Gastrocnemius medialis (tissue), 4 donors: ENCODE results near the gene FGF14.

Experiments
- POLR2A ChIP-seq, 2 donors: fragments of 450-650 bp; IDR thresholded peaks; one replicate each; pipeline ENCODE4 v1.6.1; 2017; ENCODE audit warnings: antibody characterized with exemption in 2 of 2, mild to moderate bottlenecking in 2 of 2, moderate library complexity in 2 of 2
- TF ChIP-seq, protein P1 (sequence below), 5 experiments: fragments of 450-650 bp in 3 of 5; fragments of 200-600 bp in 2 of 5; sonication (generic) in 2 of 5; IDR thresholded peaks in 4 of 5; conservative IDR thresholded peaks in 1 of 5; 1 replicate in 4 of 5; 2 replicates in 1 of 5; pipeline ENCODE4 v1.5.1; 2016 to 2019; ENCODE audit warnings: antibody characterized with exemption in 5 of 5, mild to moderate bottlenecking in 3 of 5, moderate library complexity in 3 of 5

DNA sequence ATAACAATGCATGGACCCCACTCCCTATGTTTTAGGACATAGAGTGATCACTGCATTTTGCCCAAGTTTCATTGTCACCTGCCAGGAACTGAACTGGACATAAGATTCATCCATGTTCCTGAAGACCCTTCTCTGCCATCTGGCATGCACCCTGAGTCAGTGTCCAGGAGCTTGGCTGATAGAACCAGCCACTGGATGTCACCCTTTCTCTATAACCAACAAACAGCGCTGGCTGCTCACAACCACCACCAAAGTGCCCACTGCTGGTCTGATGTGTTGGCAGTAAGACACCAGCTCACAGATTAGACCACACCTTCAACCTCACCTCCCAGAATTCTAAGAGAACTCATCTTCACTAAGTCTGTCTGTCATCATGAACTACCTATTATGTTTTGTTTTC is 616.0 kb downstream of the FGF14 start:
- TF ChIP-seq POLR2A (IDR thresholded peaks at IDR 0.05): no peak
- TF ChIP-seq, protein P1, sequence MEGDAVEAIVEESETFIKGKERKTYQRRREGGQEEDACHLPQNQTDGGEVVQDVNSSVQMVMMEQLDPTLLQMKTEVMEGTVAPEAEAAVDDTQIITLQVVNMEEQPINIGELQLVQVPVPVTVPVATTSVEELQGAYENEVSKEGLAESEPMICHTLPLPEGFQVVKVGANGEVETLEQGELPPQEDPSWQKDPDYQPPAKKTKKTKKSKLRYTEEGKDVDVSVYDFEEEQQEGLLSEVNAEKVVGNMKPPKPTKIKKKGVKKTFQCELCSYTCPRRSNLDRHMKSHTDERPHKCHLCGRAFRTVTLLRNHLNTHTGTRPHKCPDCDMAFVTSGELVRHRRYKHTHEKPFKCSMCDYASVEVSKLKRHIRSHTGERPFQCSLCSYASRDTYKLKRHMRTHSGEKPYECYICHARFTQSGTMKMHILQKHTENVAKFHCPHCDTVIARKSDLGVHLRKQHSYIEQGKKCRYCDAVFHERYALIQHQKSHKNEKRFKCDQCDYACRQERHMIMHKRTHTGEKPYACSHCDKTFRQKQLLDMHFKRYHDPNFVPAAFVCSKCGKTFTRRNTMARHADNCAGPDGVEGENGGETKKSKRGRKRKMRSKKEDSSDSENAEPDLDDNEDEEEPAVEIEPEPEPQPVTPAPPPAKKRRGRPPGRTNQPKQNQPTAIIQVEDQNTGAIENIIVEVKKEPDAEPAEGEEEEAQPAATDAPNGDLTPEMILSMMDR (IDR thresholded peaks at IDR 0.05 in 4 of 5, conservative IDR thresholded peaks at IDR 0.05 in 1 of 5): no peak
